Progenitor cell of endocrine pancreas (in vitro differentiated cells): ENCODE measurements around the gene ANKRD18B. TPM values are rescaled to one million over a fixed set of nuclear protein-coding genes. Genes with fewer than 3 reads are reported as not detected.
"Not testable (repeated sequence)": the region's sequence is repeated elsewhere in the genome, so short reads cannot be mapped to it uniquely, and the experiment has no call there.

ENCODE experiments used
- DNase-seq: peaks from one replicate; pipeline ENCODE4 v3.0.0; 2021; ENCODE audit warnings: low spot score; ENCODE audit not compliant: unreplicated experiment
- H3K27ac Mint-ChIP-seq: 2 replicates; pipeline ENCODE4 v1.8.0; 2021; ENCODE audit warnings: mild to moderate bottlenecking, moderate library complexity, mixed read lengths
- H3K27me3 Mint-ChIP-seq: 2 replicates; pipeline ENCODE4 v1.8.0; 2021; ENCODE audit warnings: mixed read lengths
- H3K36me3 Mint-ChIP-seq: 2 replicates; pipeline ENCODE4 v1.8.0; 2022; ENCODE audit warnings: mixed read lengths; ENCODE audit not compliant: insufficient read depth
- H3K4me1 Mint-ChIP-seq: 2 replicates; pipeline ENCODE4 v1.8.0; 2021; ENCODE audit warnings: low read depth, mixed read lengths
- H3K4me3 Mint-ChIP-seq: 2 replicates; pipeline ENCODE4 v1.8.0; 2021; ENCODE audit warnings: low read depth, mild to moderate bottlenecking, moderate library complexity, mixed read lengths
- H3K9me3 Mint-ChIP-seq: 2 replicates; pipeline ENCODE4 v1.8.0; 2021; ENCODE audit warnings: low read depth, mixed read lengths
- total RNA-seq: library from RNA; stranded (reverse); gene quantifications from 2 replicates; pipeline ENCODE4 v1.2.1, GENCODE V29; 2021
- TF ChIP-seq, protein P1 (sequence below): fragments of 200-600 bp; sonication (generic); IDR thresholded peaks from one replicate; pipeline ENCODE4 v1.5.0; 2021; ENCODE audit warnings: antibody characterized with exemption, mild to moderate bottlenecking; ENCODE audit not compliant: unreplicated experiment

Gene ANKRD18B
- total RNA-seq, 1 donor from 2014 or later: 2.3 TPM

DNA sequence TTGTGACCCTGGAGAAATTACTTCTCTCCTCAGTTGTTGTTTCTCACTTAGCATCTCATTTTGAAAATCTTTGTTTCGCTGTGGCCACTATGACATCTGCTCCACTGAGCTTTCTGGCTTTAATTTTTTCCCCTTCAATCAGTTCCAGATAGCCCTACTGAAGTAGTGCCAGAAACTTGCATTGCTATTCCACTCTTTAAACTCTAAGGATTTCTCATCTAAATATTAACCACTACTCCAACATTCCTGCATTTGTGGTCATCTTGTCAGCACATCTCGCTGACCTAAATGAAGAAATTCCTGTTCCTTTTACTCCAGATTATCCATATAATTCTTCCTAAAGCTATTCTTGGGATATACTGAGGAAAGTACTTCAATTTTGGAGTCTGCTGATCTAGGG lies 35.0 kb upstream of the ANKRD18B start:
- H3K36me3 Mint-ChIP-seq: no peaks in the 10 kb centered on the region
- TF ChIP-seq, protein P1, sequence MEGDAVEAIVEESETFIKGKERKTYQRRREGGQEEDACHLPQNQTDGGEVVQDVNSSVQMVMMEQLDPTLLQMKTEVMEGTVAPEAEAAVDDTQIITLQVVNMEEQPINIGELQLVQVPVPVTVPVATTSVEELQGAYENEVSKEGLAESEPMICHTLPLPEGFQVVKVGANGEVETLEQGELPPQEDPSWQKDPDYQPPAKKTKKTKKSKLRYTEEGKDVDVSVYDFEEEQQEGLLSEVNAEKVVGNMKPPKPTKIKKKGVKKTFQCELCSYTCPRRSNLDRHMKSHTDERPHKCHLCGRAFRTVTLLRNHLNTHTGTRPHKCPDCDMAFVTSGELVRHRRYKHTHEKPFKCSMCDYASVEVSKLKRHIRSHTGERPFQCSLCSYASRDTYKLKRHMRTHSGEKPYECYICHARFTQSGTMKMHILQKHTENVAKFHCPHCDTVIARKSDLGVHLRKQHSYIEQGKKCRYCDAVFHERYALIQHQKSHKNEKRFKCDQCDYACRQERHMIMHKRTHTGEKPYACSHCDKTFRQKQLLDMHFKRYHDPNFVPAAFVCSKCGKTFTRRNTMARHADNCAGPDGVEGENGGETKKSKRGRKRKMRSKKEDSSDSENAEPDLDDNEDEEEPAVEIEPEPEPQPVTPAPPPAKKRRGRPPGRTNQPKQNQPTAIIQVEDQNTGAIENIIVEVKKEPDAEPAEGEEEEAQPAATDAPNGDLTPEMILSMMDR: no peak
- DNase-seq: no peak
- H3K27ac Mint-ChIP-seq: no peak overlapping the region
- H3K4me3 Mint-ChIP-seq: no peak overlapping the region
- H3K4me1 Mint-ChIP-seq: peaks cover 5% of the 10 kb centered on the region
- H3K27me3 Mint-ChIP-seq: no peaks in the 10 kb centered on the region
- no peaks in the 10 kb centered on the region for H3K9me3 Mint-ChIP-seq

DNA sequence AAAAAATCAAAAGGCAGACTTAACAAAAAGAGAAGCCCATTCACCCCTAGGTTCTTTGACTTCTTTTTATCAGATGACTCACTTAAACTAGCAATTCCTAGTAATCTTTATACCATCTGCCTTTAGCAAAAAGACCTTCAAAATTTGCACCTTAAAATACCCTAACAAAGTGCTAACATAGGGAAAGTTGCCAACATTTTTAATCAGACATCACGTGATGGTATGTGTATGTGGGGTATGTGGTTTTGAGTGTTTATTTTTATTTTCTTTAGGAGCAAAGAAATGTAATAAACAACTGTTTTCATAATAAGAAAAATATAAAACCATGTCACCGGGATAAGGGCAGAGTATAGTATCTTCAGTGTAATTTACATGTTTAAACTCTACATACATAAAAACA lies 30.2 kb upstream of the ANKRD18B start:
- H3K27me3 Mint-ChIP-seq, H3K4me3 Mint-ChIP-seq, H3K36me3 Mint-ChIP-seq, H3K9me3 Mint-ChIP-seq, H3K27ac Mint-ChIP-seq, DNase-seq: not testable (repeated sequence)
- H3K4me1 Mint-ChIP-seq: peaks cover 14% of the 10 kb centered on the region

DNA sequence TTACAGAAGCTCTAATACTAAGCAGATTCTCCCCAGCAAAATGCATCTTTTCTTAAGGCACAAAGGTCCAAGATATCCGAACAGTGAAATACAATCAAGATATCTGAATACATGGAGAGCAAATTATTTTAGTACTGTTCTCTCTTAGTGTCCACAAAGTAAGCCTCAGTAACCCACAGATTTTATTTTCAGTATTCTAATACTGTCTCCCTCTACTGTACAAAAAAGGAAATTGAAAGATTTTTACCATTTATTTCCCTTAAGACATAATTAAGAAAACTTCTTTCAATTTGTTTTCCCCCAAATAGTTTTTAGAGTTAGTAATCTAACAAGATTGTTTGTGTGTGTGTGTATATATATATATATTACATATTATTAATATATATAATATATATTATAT lies 25.7 kb upstream of the ANKRD18B start:
- Mint-ChIP-seq H3K9me3 (no peaks in the 10 kb centered on the region), H3K27ac (no peak overlapping the region), H3K27me3 (no peaks in the 10 kb centered on the region), H3K4me3 (no peak overlapping the region), H3K36me3 (no peaks in the 10 kb centered on the region), H3K4me1 (peaks cover 12% of the 10 kb centered on the region)
- TF ChIP-seq, protein P1: peak; percentile 35
- DNase-seq: no peak

DNA sequence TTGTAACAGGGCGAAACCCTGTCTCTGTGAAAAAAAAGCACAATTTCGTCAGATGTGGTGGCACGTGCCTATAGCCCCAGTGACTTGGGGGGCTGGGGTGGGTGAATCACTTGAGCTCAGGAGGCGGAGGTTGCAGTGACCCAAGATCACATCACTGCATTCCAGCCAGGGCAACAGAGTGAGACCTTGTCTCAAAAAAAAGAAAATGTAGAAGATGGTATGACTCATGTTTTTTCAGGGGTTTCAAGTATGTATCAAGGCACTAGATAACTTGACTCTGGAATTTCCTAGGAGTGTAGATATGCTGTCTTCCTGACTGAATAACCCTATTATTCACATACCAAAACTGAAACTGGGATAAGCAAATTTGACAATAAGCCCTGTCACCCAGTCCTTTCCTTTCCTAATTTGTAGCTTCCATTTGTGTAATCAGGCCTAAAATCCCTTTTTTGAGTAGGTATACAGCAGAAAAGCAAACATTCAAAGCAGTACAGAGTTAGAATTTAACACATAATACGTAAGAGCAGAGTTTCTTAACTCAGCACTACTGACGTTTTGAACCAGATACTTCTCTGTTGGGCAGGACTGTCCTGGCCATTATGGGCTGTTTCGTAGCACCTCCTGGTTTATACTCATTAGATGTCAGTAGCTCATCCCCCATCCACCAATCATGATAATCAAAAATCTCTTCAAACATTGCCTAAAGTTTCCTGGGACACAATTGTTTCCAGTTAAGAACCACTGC lies 17.3 kb upstream of the ANKRD18B start:
- H3K36me3 Mint-ChIP-seq: peaks cover 1% of the 10 kb centered on the region
- peak overlapping the region; percentile 66 for H3K27ac Mint-ChIP-seq
- no peaks in the 10 kb centered on the region for H3K27me3 Mint-ChIP-seq
- H3K4me3 Mint-ChIP-seq: no peak overlapping the region
- peaks cover 4% of the 10 kb centered on the region for H3K4me1 Mint-ChIP-seq
- DNase-seq: no peak
- H3K9me3 Mint-ChIP-seq: no peaks in the 10 kb centered on the region
- TF ChIP-seq, protein P1: no peak

DNA sequence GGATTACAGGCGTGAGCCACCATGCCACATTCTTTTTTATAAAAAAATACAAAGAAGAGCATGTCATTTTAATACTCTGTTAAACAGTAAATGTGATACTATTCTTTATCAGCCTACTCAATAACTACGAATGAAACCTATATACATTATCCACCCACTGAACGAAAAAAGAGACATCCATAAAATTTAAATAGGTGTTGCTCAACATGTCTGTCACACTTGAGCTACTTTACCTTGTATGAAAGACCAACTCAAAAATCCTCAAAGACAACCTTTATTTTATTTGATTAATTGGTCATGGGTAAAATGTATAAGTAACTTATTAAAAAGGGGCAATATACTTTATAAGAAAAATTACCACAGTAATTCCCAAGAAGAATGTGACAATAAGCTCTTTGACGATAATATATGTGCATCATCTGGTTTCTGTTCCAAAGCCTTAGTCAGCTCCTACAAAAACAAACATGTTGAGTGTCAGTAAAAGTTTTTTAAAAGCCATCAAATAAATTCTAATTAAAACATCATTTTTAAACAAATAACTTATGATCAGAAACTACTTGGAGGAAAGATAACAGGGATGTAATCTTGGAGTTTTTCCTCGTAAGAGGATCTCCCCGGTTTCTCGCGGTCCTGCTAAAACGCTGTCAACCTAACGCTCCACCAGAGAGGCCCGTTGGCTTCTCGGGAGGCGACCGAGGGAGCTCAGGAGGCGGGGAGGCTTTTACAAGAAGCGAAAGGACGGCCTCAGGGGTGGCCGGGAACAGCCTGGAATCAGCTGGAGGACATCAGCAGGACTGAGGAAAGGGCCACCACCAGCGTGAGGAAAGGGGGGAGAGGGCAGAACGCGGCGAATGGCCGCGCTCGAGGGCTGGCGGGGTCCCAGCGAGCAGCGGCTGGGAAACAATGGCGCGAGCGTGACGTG lies 13.5 kb upstream of the ANKRD18B start:
- Mint-ChIP-seq H3K36me3 (peaks cover 1% of the 10 kb centered on the region), H3K4me3 (peak overlapping the region; percentile 94), H3K27ac (peak overlapping the region; percentile 100), H3K27me3 (no peaks in the 10 kb centered on the region), H3K4me1 (peaks cover 4% of the 10 kb centered on the region), H3K9me3 (peaks cover 10% of the 10 kb centered on the region)
- peak; percentile 28 for DNase-seq
- TF ChIP-seq, protein P1: no peak

DNA sequence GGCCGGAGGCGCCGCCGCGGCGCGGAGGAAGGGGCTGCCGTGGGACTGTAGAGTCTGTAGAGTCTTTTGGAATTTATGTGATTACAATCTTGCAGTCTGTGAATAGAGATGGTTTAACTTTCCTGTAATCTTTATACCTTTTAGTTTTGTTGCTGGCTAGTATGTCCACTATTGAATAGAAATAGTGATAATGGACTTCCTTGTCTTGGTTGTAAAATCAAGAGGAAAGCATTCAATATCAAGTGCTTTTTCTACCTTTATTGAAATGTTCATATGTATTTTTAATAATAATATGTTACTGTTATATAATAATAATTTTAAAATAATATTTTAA lies 12.9 kb upstream of the ANKRD18B start:
- peaks cover 14% of the 10 kb centered on the region for H3K9me3 Mint-ChIP-seq
- H3K27ac Mint-ChIP-seq: peak overlapping the region; percentile 100
- not testable (repeated sequence) for DNase-seq, H3K36me3 Mint-ChIP-seq, H3K4me1 Mint-ChIP-seq, H3K27me3 Mint-ChIP-seq
- H3K4me3 Mint-ChIP-seq: peak overlapping the region; percentile 94

DNA sequence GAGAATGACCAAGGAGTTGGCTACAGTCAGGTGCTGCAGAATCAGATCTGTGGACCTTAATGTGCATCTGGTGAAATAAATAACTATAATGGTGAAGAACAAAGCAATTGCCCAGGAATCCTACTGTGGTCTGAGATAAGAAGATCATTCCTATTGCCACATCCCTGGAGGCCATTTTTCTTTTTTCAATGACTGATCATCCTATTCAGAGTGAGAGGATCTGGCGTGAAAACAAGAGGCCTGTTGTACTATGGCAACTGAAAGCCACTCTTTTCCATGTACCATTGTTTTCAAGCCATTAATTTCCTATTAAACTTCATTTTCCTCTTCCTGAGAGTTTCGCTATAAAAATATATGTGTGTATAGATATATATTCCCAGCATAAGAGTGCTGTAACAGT lies 11.5 kb upstream of the ANKRD18B start:
- not testable (repeated sequence) for H3K36me3 Mint-ChIP-seq, H3K4me3 Mint-ChIP-seq, H3K4me1 Mint-ChIP-seq, DNase-seq, H3K27me3 Mint-ChIP-seq, H3K27ac Mint-ChIP-seq
- H3K9me3 Mint-ChIP-seq: peaks cover 14% of the 10 kb centered on the region

DNA sequence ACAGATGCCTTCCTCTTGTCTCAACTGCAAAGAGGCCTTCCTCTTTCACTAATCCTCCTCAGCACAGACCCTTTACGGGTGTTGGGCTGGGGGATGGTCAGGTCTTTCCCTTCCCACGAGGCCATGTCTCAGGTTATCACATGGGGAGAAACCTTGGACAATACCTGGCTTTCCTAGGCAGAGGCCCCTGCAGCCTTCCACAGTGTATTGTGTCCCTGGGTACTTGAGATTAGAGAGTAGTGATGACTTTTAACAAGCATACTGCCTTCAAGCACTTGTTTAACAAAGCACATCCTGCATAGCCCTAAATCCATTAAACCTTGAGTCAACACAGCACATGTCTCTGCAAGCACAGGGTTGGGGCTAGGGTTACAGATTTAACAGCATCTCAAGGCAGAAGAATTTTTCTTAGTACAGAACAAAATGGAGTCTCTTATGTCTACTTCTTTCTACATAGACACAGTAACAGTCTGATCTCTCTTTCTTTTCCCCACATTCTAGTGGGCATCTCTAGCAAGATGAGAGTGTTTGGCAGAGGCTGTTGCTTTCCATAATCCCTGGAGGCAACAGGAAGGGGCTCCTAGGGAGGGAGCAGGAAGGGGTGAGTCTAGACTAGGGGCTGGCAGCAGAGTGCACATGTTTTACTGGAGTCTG lies 8.6 kb upstream of the ANKRD18B start:
- DNase-seq, H3K4me1 Mint-ChIP-seq, H3K36me3 Mint-ChIP-seq, H3K27me3 Mint-ChIP-seq, H3K27ac Mint-ChIP-seq, H3K4me3 Mint-ChIP-seq: not testable (repeated sequence)
- H3K9me3 Mint-ChIP-seq: peaks cover 14% of the 10 kb centered on the region
